ENCODE data around the gene GADD45G. TPM values are rescaled to one million over a fixed set of nuclear protein-coding genes. Genes with fewer than 3 reads are reported as not detected.

Gene GADD45G
- total RNA-seq, 1 donor from 2014 or later, result 16.2 TPM

- no peak overlapping the region for H3K4me3 ChIP-seq
- intact Hi-C loops (cut with DNase I), result no loop called here
- no peak for TF ChIP-seq POLR2AphosphoS5 (IDR thresholded peaks at IDR 0.05; ENCODE audit: insufficient read depth in 1 of 2, low read depth in 1 of 2)
- no peak for TF ChIP-seq CTCF (IDR thresholded peaks at IDR 0.05)
- TF ChIP-seq POLR2A (IDR thresholded peaks at IDR 0.05), result no peak
- no peaks in the 10 kb centered on the region for H3K27me3 ChIP-seq
- no peak overlapping the region for H3K27ac ChIP-seq
- DNase-seq (ENCODE audit: extremely low spot score in 2 of 2), result no peak
- H3K9me3 ChIP-seq, result no peaks in the 10 kb centered on the region
- no peaks in the 10 kb centered on the region for H3K36me3 ChIP-seq
- no peaks in the 10 kb centered on the region for H3K4me1 ChIP-seq
Measured at GRCh38 chr9:89588271-89588879, 16.4 kb upstream of the GADD45G start.

- intact Hi-C loops (cut with DNase I), result no loop called here
- Histone ChIP-seq H3K27me3 (no peaks in the 10 kb centered on the region), H3K9me3 (no peaks in the 10 kb centered on the region), H3K4me1 (no peaks in the 10 kb centered on the region), H3K36me3 (no peaks in the 10 kb centered on the region), H3K4me3 (no peak overlapping the region), H3K27ac (no peak overlapping the region)
- TF ChIP-seq POLR2AphosphoS5 (IDR thresholded peaks at IDR 0.05; ENCODE audit: insufficient read depth in 1 of 2, low read depth in 1 of 2) (no peak), POLR2A (IDR thresholded peaks at IDR 0.05) (no peak), CTCF (IDR thresholded peaks at IDR 0.05) (no peak)
- DNase-seq (ENCODE audit: extremely low spot score in 2 of 2), result no peak
Measured at GRCh38 chr9:89590415-89590814, 14.4 kb upstream of the GADD45G start.

- no peaks in the 10 kb centered on the region for H3K9me3 ChIP-seq
Measured at GRCh38 chr9:89591274-89592212, 13.3 kb upstream of the GADD45G start.

GRCh38 chr9:89592213-89592815 lies 12.5 kb upstream of the GADD45G start:
- intact Hi-C loops (cut with DNase I), result no loop called here
- TF ChIP-seq CTCF (IDR thresholded peaks at IDR 0.05), result no peak
- TF ChIP-seq POLR2A (IDR thresholded peaks at IDR 0.05), result no peak

More at GRCh38 chr9:89591274-89592212, 13.3 kb upstream of the GADD45G start:
- intact Hi-C loops (cut with DNase I), result no loop called here
- H3K36me3 ChIP-seq, result no peaks in the 10 kb centered on the region
- no peaks in the 10 kb centered on the region for H3K4me1 ChIP-seq
- DNase-seq (ENCODE audit: extremely low spot score in 2 of 2), result peak in 1 of 2 donors; percentile 64
- no peaks in the 10 kb centered on the region for H3K27me3 ChIP-seq
- TF ChIP-seq CTCF (IDR thresholded peaks at IDR 0.05) (no peak), POLR2A (IDR thresholded peaks at IDR 0.05) (no peak), POLR2AphosphoS5 (IDR thresholded peaks at IDR 0.05; ENCODE audit: insufficient read depth in 1 of 2, low read depth in 1 of 2) (no peak)
- H3K4me3 ChIP-seq, result no peak overlapping the region
- no peak overlapping the region for H3K27ac ChIP-seq

More at GRCh38 chr9:89592213-89592815, 12.5 kb upstream of the GADD45G start:
- H3K27me3 ChIP-seq, result no peaks in the 10 kb centered on the region
- peak; percentile 54 to 77 for DNase-seq (ENCODE audit: extremely low spot score in 2 of 2)
- no peak overlapping the region for H3K4me3 ChIP-seq
- no peaks in the 10 kb centered on the region for H3K4me1 ChIP-seq
- no peaks in the 10 kb centered on the region for H3K9me3 ChIP-seq
- no peak overlapping the region for H3K27ac ChIP-seq
- H3K36me3 ChIP-seq, result no peaks in the 10 kb centered on the region

Measured in vagina (tissue), 2 donors.